Nucleus accumbens (tissue), 56 donors: ENCODE results near the gene PDS5A.
"Not testable (repeated sequence)": the region's sequence is repeated elsewhere in the genome, so short reads cannot be mapped to it uniquely, and the experiment has no call there.

ENCODE experiments used
- DNase-seq, 56 donors: peaks; one replicate each; lab custom pipeline; 2025; lab: John Stamatoyannopoulos, UW

PDS5A gene

GRCh38 chr4:39841894-39842293 is 135.8 kb downstream of the PDS5A start:
- no peak for DNase-seq

DNA sequence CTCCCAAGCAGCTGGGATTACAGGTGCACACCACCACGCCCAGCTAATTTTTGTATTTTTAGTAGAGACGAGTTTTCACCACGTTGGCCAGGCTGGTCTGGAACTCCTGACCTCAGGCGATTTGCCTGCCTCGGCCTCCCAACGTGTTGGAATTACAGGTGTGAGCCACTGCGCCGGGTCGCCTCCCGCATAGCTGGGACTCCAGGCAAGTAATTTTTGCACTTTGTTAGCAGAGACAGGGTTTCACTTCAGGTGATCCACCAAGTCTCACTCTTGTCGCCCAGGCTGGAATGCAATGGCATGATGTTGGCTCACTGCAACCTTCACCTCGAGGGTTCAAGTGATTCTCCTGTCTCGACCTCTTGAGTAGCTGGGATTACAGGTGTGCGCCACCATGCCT is 137.2 kb downstream of the PDS5A start:
- DNase-seq, result not testable (repeated sequence)

- no peak for DNase-seq
Measured at GRCh38 chr4:39840027-39840426, 137.7 kb downstream of the PDS5A start.

DNA sequence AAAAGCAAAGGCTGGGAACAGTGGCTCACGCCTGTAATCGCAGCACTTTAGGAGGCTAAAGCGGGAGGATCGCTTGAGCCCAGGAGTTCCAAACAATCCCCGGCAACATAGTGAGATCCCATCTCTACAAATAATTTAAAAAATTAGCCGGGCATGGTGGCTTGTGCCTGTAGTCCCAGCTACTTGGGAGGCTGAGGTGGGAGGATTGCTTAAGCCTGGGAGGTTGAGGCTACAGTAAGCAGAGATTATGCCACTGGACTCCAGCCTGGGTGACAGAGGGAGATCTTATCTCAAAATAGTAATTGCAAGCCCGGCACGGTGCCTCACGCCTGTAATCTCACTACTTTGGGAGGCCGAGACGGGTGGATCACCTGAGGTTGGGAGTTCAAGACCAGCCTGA is 139.3 kb downstream of the PDS5A start:
- DNase-seq, result not testable (repeated sequence)

DNA sequence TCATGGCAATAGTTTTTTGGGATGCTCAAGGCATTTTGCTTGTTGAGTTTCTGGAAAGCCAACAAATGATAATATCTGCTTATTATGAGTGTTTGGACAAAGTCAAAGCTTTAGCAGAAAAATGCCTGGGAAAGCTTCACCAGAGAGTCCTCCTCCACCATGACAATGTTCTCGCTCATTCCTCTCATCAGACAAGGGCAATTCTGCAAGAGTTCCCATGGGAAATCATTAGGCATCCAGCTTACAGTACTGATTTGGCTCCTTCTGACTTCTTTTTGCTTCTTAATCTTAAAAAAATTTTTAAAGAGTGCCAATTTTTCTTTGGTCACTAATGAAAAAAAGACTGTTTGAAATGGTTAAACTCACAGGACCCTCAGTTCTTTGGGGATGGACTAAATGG is 143.4 kb downstream of the PDS5A start:
- DNase-seq, result no peak

- DNase-seq, result no peak
Measured at GRCh38 chr4:39825741-39826231, 151.9 kb downstream of the PDS5A start.

DNA sequence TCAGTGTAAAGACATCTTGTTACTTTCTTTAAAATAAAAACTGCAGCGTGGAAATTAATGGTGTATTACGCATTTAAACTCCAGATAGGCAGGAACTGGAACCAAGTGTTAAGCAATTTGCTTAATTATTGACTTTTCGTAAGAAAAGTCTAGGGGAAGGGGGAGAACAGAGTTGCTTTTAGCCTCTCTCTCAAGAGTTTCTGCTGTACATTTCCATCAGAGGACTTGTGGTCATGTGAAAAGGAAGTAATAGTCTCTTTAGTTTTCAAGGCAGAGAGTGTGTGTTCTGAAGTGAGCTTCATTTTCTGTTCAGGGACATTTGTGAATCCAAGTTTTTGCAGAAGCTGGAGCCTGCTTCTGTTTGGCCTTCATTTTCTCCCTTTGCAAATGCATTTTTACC is 152.6 kb downstream of the PDS5A start:
- DNase-seq, result no peak

GRCh38 chr4:39823191-39823590 is 154.5 kb downstream of the PDS5A start:
- DNase-seq, result no peak

GRCh38 chr4:39822662-39823061 is 155.0 kb downstream of the PDS5A start:
- DNase-seq, result no peak

GRCh38 chr4:39821951-39822350 is 155.8 kb downstream of the PDS5A start:
- no peak for DNase-seq

- no peak for DNase-seq
Measured at GRCh38 chr4:39820186-39820585, 157.5 kb downstream of the PDS5A start.

DNA sequence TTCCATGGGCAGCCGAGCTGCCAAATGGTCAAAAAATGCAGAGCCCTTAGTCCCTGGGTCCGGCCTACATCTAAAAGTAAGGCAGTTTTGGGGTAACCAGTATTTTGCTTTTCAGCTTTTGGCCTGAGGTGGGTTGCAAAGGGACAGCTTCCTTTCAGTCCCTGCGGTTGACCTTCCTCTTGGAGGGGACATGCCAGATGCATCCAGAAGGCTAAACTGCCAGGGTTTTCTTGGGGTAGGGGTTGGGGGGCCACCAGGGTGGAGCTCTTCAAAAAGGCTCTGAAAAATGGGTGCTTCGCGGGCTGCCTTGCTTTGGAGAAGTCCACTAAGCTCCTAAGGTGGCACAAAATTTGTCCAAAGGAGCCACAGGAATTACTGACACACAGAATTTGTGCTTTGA is 159.1 kb downstream of the PDS5A start:
- no peak for DNase-seq

DNA sequence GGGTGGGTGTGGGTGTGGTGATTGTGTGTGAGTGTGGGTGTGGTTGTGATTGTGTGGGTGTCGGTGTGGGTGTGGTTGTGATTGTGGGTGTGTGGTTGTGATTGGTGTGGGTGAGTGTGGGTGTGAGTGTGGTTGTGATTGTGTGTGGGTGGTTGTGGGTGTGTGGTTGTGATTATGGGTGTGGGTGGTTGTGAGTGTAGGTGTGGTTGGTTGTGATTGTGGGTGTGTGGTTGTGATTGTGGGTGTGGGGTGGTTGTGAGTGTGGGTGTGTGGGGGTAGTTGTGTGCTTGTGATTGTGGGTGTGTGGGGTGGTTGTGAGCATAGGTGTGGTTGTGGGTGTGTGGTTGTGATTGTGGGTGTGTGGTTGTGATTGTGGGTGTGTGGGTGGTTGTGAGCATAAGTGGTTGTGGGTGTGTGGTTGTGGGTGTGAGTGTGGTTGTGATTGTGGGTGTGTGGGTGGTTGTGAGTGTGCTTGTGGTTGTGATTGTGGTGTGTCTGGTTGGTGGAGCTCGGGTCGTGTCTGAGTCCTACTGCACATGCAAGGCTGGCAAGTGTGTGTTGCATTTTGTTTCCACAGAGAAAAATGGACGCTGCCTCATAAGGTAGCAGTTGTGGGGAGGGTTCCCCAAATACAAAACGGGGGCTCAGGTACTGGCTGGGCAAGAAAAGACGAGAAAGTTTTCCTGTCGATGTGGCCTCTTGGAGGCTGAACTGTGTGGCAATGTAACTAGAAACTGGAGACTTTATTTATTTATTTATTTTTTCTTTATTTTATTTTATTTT is 163.1 kb downstream of the PDS5A start:
- peak in 1 of 56 donors; percentile 23 for DNase-seq

DNA sequence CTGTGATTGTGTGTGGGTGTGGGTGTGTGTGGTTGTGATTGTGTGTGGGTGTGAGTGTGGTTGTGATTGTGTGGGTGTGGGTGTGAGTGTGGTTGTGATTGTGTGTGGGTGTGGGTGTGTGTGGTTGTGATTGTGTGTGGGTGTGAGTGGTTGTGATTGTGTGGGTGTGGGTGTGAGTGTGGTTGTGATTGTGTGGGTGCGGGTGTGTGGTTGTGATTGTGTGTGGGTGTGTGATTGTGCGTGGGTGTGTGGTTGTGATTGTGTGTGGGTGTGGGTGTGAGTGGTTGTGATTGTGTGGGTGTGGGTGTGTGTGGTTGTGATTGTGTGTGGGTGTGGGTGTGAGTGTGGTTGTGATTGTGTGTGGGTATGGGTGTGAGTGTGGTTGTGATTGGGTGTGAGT is 163.9 kb downstream of the PDS5A start:
- DNase-seq, result not testable (repeated sequence)

DNA sequence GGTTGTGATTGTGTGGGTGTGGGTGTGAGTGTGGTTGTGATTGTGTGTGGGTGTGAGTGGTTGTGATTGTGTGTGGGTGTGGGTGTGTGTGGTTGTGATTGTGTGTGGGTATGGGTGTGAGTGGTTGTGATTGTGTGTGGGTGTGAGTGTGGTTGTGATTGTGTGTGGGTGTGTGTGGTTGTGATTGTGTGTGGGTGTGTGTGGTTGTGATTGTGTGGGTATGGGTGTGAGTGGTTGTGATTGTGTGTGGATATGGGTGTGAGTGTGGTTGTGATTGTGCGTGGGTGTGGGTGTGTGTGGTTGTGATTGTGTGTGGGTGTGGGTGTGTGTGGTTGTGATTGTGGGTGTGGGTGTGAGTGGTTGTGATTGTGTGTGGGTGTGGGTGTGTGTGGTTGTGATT is 164.7 kb downstream of the PDS5A start:
- DNase-seq, result not testable (repeated sequence)

DNA sequence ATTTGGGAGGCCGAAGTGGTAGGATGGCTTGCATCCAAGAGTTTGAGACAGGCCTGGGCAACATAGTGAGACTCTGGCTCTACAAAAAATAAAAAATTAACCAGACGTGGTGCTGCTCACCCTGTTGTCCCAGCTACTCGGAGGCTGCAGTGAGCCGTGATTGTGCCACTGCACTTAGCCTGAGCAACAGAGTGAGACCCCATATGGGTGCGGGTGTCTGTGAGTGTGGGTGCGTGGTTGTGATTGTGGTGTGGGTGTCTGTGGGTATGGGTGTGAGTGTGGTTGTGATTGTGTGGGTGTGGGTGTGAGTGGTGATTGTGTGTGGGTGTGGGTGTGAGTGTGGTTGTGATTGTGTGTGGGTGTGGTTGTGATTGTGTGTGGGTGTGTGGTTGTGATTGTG is 165.2 kb downstream of the PDS5A start:
- DNase-seq, result peak in 1 of 56 donors; percentile 25

DNA sequence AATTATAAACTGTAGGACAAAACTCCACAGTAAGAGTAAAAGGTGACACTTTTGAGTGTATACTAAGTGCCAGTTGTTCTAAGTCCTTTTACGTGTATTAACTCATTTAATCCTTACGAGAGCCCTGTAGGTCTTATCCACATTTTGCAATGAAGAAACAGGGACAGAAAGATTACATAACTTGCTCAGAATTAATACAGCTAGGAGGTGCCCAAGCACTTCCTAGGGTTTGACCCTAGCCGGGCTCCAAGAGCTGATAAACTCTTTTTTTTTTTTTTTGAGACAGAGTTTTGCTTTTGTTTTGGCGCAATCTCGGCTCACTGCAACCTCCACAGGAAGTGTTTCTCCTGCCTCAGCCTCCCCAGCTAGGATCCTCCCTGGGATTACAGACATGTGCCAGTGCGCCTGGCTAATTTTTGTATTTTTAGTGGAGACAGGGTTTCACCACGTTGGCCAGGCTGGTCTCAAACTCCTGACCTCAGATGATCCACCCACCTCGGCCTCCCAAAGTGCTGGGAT is 169.4 kb downstream of the PDS5A start:
- DNase-seq, result no peak

GRCh38 chr4:39802005-39802404 is 175.7 kb downstream of the PDS5A start:
- DNase-seq, result no peak

DNA sequence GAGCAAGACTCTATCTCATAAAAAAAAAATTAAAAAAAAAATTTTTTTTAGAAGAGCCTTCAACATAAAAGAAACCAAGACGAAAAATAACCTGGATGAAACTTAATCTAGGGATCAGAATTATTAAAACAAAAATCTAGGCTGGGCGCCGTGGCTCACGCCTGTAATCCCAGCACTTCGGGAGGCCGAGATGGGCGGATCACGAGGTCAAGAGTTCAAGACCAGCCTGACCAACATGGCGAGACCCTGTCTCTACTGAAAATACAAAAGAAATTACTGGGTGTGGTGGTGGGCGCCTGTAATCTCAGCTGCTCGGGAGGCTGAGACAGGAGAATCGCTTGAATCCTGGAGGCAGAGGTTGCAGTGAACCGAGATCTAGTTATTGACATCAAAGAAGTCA is 184.7 kb downstream of the PDS5A start:
- not testable (repeated sequence) for DNase-seq

GRCh38 chr4:39792529-39792928 is 185.2 kb downstream of the PDS5A start:
- DNase-seq, result no peak

DNA sequence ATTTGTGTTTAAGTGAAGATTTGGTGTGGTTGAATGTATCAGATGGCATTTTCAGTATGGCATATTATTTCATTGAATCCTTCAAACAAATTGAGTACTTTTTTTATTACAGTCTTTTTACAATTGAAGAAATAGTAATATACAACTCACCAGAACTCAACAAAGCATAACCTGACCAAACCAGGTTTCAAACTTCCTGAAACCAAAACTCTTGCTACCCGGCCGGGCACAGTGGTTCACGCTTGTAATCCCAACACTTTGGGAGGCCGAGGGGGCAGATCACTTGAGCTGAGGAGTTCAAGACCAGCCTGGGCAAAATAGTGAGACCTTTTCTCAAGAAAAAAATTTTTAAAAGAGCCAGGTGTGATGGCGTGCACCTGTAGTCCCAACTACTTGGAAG is 185.6 kb downstream of the PDS5A start:
- no peak for DNase-seq

GRCh38 chr4:39786838-39787237 is 190.9 kb downstream of the PDS5A start:
- DNase-seq, result no peak
